ENCODE measurements around the gene KCTD11. TPM values are rescaled to one million over a fixed set of nuclear protein-coding genes. Genes with fewer than 3 reads are reported as not detected.
"Not testable (repeated sequence)": the region's sequence is repeated elsewhere in the genome, so short reads cannot be mapped to it uniquely, and the experiment has no call there.

KCTD11 gene
- polyA plus RNA-seq, 1 donor, result 6.5 TPM

GRCh38 chr17:7322520-7323194 lies 29.3 kb upstream of the KCTD11 start:
- DNase-seq (ENCODE audit: low read depth), result no peak

- no peak for DNase-seq (ENCODE audit: low read depth)
These were observed 28.1 kb upstream of the KCTD11 start for GRCh38 chr17:7323731-7324437.

GRCh38 chr17:7324438-7324779 lies 27.6 kb upstream of the KCTD11 start:
- no peak for DNase-seq (ENCODE audit: low read depth)

- DNase-seq (ENCODE audit: low read depth), result no peak
These were observed 26.9 kb upstream of the KCTD11 start for GRCh38 chr17:7325031-7325528.

GRCh38 chr17:7326186-7326585 lies 25.8 kb upstream of the KCTD11 start:
- DNase-seq (ENCODE audit: low read depth), result no peak

GRCh38 chr17:7327056-7327455 lies 24.9 kb upstream of the KCTD11 start:
- no peak for DNase-seq (ENCODE audit: low read depth)

- DNase-seq (ENCODE audit: low read depth), result no peak
These were observed 24.5 kb upstream of the KCTD11 start for GRCh38 chr17:7327501-7327900.

- no peak for DNase-seq (ENCODE audit: low read depth)
These were observed 24.0 kb upstream of the KCTD11 start for GRCh38 chr17:7328009-7328408.

GRCh38 chr17:7328840-7329373 lies 23.1 kb upstream of the KCTD11 start, which contains the start of gene NEURL4:
Gene NEURL4, minus strand, starts transcription at chr17:7329335. Its CDS starts 23 bp downstream, at chr17:7329312.
- DNase-seq (ENCODE audit: low read depth), result no peak

GRCh38 chr17:7329374-7329996 lies 22.5 kb upstream of the KCTD11 start:
- DNase-seq (ENCODE audit: low read depth), result peak; percentile 97

- DNase-seq (ENCODE audit: low read depth), result peak; percentile 71
These were observed 21.8 kb upstream of the KCTD11 start for GRCh38 chr17:7329997-7330637.

- no peak for DNase-seq (ENCODE audit: low read depth)
These were observed 21.3 kb upstream of the KCTD11 start for GRCh38 chr17:7330638-7331015.

- no peak for DNase-seq (ENCODE audit: low read depth)
These were observed 19.9 kb upstream of the KCTD11 start for GRCh38 chr17:7332111-7332510.

- DNase-seq (ENCODE audit: low read depth), result not testable (repeated sequence)
These were observed 19.3 kb upstream of the KCTD11 start for GRCh38 chr17:7332600-7333069.

GRCh38 chr17:7334938-7335538 lies 16.9 kb upstream of the KCTD11 start:
- DNase-seq (ENCODE audit: low read depth), result no peak

GRCh38 chr17:7335765-7336164 lies 16.2 kb upstream of the KCTD11 start:
- DNase-seq (ENCODE audit: low read depth), result not testable (repeated sequence)

GRCh38 chr17:7336240-7337175 lies 15.5 kb upstream of the KCTD11 start, which contains the start of gene ACAP1:
Gene ACAP1, plus strand, starts transcription at chr17:7336529. Its CDS starts 206 bp downstream, at chr17:7336735.
- DNase-seq (ENCODE audit: low read depth), result no peak

- DNase-seq (ENCODE audit: low read depth), result not testable (repeated sequence)
These were observed 14.4 kb upstream of the KCTD11 start for GRCh38 chr17:7337600-7337999.

GRCh38 chr17:7340179-7340578 lies 11.8 kb upstream of the KCTD11 start:
- DNase-seq (ENCODE audit: low read depth), result no peak

- DNase-seq (ENCODE audit: low read depth), result no peak
These were observed 10.1 kb upstream of the KCTD11 start for GRCh38 chr17:7341842-7342241.
